LNCaP clone FGC (cell line): ENCODE results near the gene ARPC4.

Experiments used
- DNase-seq: peaks from one replicate; pipeline ENCODE4 v3.0.0-alpha.2; 2011; ENCODE audit warnings: low read depth
- H3K4me3 ChIP-seq: 2 replicates; pipeline ENCODE4 v1.5.1; 2011; ENCODE audit warnings: mild to moderate bottlenecking, low read depth, low read length, control low read depth
- TF ChIP-seq, protein P1 (sequence below): IDR thresholded peaks from 2 replicates; pipeline ENCODE4 v1.5.1; 2012; ENCODE audit warnings: mild to moderate bottlenecking; ENCODE audit not compliant: control insufficient read depth, insufficient read depth; ENCODE audit errors: extremely low read depth

The ARPC4 gene

DNA sequence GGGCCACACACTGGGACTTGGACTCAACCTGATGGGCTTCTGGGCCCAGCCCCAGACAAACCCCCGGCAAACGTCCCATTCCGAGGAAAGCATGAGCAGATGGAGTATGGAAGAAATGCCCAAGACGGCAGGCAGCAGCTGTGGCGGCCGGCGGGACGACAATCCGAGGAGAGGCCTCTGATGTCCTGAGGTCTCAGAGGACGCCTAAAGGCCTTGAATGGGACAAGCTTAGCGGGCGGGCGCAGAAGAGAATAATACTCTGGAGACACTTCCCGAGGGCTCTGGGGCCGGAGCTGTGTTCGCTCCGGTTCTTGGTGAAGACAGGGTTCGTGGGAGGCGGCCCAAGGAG is 43.6 kb upstream of the ARPC4 start:
- no peak for DNase-seq
- peak overlapping the region; percentile 88 for H3K4me3 ChIP-seq
- TF ChIP-seq, protein P1, sequence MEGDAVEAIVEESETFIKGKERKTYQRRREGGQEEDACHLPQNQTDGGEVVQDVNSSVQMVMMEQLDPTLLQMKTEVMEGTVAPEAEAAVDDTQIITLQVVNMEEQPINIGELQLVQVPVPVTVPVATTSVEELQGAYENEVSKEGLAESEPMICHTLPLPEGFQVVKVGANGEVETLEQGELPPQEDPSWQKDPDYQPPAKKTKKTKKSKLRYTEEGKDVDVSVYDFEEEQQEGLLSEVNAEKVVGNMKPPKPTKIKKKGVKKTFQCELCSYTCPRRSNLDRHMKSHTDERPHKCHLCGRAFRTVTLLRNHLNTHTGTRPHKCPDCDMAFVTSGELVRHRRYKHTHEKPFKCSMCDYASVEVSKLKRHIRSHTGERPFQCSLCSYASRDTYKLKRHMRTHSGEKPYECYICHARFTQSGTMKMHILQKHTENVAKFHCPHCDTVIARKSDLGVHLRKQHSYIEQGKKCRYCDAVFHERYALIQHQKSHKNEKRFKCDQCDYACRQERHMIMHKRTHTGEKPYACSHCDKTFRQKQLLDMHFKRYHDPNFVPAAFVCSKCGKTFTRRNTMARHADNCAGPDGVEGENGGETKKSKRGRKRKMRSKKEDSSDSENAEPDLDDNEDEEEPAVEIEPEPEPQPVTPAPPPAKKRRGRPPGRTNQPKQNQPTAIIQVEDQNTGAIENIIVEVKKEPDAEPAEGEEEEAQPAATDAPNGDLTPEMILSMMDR = no peak

DNA sequence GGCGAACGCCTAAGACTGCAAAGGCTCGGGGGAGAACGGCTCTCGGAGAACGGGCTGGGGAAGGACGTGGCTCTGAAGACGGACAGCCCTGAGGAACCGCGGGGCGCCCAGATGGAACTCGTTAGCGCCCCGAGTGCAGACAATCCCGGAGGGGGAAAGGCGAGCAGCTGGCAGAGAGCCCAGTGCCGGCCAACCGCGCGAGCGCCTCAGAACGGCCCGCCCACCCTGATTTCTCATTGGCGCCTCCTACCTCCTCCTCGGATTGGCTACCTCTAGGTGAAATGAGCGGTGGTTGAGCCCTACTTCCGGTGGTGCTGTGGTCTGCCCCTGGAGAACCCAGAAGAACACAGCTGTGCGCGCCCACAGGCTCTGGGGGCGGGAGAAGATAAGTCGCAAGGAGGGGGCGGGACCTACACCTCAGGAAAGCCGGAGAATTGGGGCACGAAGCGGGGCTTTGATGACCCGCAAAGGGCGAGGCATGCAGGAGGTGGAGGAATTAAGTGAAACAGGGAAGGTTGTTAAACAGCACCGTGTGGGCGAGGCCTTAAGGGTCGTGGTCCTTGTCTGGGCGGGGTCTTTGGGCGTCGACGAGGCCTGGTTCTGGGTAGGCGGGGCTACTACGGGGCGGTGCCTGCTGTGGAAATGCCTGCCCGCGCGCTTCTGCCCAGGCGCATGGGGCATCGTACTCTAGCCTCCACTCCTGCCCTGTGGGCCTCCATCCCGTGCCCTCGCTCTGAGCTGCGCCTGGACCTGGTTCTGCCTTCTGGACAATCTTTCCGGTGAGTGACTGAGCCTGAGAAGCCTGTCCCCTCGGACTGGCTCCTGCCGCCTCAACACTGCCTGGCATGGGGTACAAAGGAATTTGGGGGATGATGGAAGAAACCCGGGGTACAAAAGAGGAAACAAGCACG is 43.0 kb upstream of the ARPC4 start, which contains the start of gene OGG1:
TSS of gene OGG1 (plus strand) at position 308 of the 911 bp plus-strand sequence. CDS start at position 643, 335 bp downstream.
- TF ChIP-seq, protein P1 = no peak
- H3K4me3 ChIP-seq = peak within 1 kb of the TSS; percentile 88
- DNase-seq = peak; percentile 94

DNA sequence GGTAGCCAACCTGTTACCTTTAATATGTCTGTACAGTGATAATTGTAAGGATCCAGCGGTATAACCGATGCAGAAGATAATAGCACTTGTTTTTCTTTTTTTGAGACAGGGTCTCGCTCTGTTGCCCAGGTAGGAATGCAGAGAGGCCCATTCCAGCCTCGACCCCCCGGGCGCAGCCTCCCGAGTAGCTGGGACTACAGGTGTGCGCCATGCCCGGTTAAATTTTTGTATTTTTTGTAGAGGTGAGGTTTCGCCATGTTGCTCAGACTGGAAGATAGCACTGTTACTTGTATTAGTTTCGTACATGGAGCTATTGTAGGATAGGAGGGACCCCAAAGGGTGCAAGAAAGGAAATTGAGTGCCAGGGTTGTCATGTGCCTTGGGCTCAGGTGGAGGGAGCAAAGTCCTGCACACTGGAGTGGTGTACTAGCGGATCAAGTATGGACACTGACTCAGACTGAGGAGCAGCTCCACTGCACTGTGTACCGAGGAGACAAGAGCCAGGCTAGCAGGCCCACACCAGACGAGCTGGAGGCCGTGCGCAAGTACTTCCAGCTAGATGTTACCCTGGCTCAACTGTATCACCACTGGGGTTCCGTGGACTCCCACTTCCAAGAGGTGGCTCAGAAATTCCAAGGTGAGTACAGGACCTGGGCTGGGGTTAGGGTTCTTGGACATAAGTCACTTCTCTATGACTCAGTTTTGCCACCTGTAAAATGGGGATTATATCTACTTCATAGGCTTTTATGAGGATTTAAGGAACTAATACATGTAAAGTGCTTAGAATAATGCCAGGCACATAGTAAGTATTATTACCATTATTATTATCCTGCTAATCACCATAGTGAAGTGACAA is 42.1 kb upstream of the ARPC4 start:
- TF ChIP-seq, protein P1 = no peak
- DNase-seq = no peak
- H3K4me3 ChIP-seq = peak overlapping the region; percentile 88

DNA sequence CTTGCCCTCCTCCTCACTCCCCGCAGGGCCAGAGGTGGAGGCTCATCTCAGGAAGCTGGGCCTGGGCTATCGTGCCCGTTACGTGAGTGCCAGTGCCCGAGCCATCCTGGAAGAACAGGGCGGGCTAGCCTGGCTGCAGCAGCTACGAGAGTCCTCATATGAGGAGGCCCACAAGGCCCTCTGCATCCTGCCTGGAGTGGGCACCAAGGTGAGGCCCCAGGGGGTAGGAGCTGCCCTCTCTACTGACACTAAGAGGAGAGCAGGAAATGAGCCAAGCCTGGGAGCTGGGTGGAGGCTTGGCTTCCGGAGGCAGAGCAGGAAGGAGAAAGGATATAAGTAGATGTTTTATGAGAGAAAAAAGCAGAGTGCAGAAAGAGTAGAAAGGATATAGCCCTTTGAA is 38.2 kb upstream of the ARPC4 start:
- TF ChIP-seq, protein P1 = no peak
- no peak overlapping the region for H3K4me3 ChIP-seq
- DNase-seq = no peak

DNA sequence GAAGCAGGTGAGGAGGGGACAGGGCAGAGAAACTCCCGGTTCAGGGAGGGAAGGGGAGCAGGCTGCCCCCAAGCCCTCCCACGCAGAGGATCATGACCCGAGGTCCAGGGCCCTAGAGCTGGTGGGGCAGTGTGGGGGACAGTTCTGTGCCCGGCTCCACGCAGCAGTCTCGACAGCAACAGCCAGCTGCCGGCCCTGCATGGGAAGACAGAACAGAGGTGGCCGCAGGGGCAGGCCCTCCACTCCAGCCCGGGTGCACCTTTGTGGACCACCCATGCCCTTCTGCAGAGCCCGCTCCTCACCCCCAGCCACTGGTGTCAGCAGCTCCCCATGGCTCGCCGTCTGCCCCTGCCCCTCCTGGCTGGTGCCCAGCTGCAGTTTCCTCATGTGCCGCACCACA is 35.5 kb upstream of the ARPC4 start:
- TF ChIP-seq, protein P1 = no peak
- H3K4me3 ChIP-seq = no peak overlapping the region
- no peak for DNase-seq

DNA sequence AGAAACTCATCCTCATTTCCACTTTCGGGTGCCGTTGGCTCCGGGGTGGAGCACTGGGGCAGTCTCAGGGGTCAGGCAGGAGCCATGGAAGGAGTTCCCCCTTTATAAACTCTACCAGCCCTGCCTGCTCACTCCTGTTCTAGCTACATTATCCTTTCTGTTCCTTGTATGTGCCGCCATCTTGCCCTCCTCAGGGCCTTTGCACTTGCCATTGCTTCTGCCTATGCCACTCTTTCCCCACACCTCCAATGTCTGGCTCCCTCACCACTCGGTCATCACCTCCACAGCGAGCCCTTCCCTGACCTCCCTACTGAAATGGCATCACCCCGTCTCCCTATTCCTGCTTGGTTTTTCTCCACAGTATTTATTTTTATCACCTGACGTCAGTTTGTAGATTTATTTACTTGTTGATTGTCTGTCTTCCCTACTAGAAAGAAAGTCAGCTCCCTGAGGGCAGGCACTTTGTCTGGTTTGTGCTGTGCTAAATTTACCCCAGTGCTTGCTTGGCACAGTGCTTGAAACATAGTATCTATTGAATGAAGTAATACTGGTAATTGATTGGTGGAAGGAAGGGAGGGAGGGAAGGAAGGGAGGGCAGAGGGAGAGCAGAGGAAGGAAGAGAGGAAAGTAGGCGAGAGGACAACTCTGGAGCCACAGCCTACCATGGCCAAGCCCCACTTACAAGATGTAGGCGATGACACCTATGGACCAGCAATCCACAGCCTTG is 31.9 kb upstream of the ARPC4 start:
- DNase-seq = no peak
- TF ChIP-seq, protein P1 = no peak
- no peak overlapping the region for H3K4me3 ChIP-seq
